Measurements from ENCODE around the gene MAGEH1.
"Not testable (repeated sequence)": the region's sequence is repeated elsewhere in the genome, so short reads cannot be mapped to it uniquely, and the experiment has no call there.

Gene MAGEH1, protein sequence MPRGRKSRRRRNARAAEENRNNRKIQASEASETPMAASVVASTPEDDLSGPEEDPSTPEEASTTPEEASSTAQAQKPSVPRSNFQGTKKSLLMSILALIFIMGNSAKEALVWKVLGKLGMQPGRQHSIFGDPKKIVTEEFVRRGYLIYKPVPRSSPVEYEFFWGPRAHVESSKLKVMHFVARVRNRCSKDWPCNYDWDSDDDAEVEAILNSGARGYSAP

DNA sequence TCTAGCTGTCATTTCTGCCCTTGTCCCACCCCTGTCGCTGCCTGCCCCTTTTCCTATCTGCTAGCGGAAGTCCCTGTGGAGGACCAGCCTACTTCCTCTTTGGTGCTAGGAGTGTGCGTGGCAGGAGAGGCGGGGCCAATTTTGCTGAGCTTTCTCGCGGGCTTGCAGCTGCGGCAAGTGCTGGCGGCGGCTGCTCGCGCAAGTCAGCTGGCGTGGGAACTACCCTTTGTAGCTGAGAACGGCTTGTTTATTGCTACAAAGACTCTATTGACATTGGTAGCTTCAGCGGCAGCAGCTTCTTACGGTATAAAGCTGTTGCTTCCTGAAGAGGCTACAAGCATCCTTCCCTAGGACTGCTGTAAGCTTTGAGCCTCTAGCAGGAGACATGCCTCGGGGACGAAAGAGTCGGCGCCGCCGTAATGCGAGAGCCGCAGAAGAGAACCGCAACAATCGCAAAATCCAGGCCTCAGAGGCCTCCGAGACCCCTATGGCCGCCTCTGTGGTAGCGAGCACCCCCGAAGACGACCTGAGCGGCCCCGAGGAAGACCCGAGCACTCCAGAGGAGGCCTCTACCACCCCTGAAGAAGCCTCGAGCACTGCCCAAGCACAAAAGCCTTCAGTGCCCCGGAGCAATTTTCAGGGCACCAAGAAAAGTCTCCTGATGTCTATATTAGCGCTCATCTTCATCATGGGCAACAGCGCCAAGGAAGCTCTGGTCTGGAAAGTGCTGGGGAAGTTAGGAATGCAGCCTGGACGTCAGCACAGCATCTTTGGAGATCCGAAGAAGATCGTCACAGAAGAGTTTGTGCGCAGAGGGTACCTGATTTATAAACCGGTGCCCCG, at the start of gene MAGEH1:
Gene MAGEH1 (plus strand): TSS at position 138 of the 843 bp plus-strand sequence. CDS start 248 bp downstream, at position 386.
- DNase-seq (ENCODE audit: low spot score): peak; percentile 81

DNA sequence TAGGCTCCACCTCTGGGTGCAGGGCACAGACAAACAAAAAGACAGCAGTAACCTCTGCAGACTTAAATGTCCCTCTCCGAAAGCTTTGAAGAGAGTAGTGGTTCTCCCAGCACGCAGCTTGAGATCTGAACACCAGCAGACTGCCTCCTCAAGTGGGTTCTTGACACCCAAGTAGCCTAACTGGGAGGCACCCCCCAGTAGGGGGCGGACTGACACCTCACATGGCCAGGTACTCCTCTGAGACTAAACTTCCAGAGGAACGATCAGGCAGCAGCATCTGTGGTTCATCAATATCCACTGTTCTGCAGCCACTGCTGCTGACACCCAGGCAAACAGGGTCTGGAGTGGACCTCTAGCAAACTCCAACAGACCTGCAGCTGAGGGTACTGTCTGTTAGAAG, 24.8 kb upstream of the MAGEH1 start:
- DNase-seq (ENCODE audit: low spot score): not testable (repeated sequence)

DNA sequence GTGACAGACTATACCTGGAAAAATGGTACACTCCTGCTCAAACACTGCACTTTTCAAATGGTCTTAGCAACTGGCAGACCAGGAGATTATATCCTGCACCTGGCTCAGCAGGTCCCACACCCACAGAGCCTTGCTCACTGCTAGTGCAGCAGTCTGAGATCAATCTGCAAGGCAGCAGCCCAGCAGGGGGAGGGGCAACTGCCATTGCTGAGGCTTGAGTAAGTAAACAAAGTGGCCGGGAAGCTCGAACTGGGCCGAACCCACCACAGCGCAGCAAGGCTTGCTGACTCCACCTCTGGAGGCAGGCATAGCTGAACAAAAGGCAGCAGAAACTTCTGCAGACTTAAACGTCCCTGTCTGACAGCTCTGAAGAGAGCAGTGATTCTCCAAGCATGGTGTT, 8.5 kb upstream of the MAGEH1 start:
- not testable (repeated sequence) for DNase-seq (ENCODE audit: low spot score)

DNA sequence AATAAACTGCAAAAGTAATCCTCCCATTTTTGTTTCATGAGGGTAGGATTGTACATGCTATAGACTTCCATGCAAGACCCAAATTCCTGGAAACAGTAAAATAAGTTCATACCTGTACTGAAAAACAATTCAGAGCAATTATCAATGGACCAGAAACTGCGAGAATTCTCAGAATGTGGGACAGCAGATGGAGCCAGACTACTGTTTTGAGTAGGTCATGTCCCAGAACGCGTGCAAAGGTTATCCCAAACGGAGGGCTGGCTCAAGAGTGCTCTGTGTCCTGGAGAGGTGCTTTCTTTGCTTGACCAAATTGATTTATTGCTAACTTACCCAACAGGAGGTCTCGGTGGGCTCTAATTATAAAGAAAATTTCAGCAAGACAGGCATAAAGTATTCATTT, 1.7 kb upstream of the MAGEH1 start:
- peak; percentile 6 for DNase-seq (ENCODE audit: low spot score)

DNA sequence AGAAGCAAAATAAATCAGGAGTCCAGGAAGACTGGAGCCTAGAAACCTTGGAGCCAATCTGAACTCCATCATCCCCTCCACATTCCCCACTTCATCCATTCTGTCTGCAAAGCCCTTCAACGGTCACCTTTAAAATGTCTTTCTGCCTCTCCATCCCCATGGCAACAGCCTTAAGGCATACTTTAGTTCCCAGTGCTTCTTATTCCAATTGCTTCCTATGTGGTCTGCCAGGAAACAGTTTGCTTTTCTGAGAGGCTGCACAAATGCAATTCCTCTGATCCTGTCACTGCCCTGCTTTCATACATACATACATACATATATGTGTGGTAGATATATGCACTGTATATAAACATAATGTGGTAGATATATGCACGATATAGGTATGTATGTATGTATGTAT, 786 bp upstream of the MAGEH1 start:
- DNase-seq (ENCODE audit: low spot score): no peak

DNA sequence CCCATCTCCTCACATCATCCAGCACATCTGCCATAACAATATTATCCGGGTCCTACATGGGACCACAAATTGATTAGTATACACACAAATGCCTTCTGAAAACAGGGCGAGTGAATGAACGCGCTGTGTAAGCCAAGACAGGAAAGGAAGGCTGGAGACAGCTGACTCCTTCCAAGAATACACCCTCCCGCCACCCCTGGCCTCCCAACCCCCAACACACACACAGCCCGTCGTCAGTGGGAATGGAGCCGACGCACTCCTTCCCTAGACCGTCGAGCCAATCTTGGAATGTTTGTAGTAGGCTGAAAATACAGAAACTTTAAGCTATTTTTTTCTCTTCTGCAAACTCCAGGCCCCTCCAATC, 319 bp upstream of the MAGEH1 start:
- DNase-seq (ENCODE audit: low spot score): no peak

DNA sequence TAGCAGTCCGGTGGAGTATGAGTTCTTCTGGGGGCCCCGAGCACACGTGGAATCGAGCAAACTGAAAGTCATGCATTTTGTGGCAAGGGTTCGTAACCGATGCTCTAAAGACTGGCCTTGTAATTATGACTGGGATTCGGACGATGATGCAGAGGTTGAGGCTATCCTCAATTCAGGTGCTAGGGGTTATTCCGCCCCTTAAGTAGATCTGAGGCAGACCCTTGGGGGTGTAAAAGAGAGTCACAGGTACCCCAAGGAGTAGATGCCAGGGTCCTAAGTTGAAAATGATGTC, 852 bp downstream of the MAGEH1 start:
- no peak for DNase-seq (ENCODE audit: low spot score)

DNA sequence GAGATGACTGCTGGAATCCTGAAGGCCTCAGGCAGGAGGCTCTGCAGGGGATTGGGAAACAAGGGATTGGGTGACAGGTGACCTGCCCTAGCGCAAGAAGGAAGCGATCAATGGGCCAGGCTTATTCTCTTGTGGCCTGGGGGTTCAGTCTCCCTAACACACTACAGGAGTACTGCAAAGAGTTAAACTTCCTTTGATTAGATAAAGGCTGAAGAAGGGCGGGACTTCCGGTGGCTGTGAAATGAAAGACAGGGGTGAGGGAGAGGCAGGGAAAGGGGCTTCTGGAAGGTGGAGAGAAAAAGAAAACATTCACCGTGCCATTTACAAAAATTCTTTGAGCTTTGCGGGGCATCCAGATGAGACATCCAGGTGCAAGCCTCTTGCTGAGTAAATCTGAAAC, 3.8 kb downstream of the MAGEH1 start:
- DNase-seq (ENCODE audit: low spot score): not testable (repeated sequence)

DNA sequence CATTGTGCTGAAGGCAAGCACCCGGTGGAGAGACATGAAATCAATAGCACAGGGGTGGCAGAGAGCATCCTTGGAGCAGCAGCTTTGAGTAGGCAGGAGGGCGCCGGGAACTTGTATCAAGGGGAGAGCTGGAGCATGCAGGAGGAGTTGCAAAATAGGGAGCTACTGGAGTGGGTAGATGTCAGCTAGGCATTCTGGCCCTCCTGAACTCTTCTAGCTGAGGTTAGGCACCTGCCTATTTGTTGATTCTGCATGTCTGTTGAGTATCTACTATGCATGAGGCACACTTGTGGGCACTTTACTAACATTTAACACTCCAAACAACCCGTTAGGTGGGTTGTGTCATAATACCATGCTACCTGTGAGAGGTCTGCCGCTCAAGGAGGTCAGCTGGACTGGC, 7.5 kb downstream of the MAGEH1 start:
- DNase-seq (ENCODE audit: low spot score): not testable (repeated sequence)

DNA sequence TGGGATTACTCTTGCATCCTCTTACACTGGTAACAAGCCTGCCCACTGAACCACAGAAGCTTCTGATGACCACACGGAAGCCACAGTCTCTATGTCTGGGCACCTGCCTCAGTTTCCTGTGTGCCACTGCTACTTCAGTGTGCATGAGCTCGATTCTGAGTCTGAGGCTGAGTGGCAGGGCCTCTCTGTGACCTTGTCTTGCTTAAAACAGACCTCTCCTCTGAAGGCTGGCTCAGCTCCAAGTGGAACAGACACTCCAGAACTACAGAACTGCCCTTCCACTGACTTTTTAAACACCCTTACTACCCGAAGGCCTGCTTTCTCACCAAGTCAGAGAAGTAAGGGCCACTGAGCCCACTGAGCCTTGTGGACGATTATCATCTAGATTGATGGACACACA, 8.0 kb downstream of the MAGEH1 start:
- DNase-seq (ENCODE audit: low spot score): not testable (repeated sequence)

DNA sequence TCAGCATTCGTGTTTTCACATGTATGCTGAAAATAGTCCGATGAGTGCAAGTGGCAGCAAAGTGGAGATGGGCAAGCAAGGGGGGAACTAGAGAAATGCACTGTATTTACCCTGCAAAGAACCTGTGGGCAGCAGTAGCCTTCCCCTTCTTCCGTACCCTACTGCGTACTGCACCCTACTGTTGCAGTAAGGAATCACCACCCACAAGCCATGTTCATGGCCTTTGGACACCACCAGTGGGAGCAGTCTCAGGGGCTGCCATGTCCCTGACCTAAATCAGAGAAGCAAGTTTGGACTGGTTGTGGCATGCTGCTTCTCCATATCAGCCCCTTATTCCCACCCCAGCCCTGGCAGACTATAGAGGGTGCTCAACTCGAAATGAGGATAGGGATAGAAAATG, 12.1 kb downstream of the MAGEH1 start:
- DNase-seq (ENCODE audit: low spot score): not testable (repeated sequence)

DNA sequence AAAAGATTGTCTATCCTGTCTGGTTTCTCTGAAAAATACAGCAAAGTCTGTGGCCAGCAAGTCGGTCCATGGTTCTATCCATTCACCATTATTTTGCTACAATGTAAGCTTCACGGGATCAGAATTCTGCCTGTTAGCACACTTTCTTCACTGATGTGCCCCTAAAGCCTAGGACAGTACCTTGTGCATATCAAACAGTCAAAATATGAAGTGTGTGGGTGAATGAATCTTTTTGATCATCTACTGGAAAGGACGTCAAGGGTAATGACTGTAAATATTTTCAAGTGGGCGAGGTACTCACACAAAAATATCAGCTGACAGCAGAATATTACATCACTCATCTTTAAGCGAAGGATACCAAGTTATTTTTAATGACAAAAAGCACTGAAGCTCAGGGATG, 13.2 kb downstream of the MAGEH1 start:
- not testable (repeated sequence) for DNase-seq (ENCODE audit: low spot score)

DNA sequence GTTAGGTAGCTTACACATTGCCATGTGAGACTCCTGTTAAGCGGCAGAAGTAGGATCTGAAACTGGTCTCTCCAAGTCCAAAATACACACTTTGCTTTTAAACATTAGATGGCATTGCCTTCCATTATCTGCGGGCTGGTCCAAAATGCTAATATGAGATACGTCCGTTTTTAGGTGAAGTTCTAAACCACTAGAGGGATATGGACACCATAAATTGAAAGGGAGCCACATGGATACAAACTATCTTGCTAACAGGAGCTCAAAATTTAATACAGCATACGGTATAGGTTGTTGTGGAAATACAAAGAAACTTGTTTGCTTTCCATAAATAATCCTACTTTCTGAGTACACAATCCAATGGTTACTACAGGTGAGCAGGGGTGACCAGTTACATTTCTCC, 13.9 kb downstream of the MAGEH1 start:
- not testable (repeated sequence) for DNase-seq (ENCODE audit: low spot score)

DNA sequence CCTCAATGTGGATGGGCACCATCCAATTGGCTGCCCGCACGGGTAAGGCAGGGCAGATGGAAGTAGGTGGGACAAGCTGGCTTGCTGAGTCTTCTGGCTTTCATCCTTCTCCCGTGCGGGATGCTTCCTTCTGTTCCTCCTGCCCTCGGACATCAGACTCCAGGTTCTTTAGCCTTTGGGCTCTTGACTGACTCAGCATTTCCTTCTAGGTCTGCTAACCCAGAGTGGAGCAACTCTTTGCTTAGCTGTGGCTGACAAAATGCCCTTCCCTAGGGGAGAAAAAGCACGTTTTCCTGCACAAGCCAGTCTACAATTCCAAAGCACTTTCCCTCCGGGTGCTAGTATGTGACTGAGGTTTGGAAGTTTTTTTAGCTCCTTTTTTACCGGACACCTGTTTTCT, 28.0 kb downstream of the MAGEH1 start:
- not testable (repeated sequence) for DNase-seq (ENCODE audit: low spot score)

DNA sequence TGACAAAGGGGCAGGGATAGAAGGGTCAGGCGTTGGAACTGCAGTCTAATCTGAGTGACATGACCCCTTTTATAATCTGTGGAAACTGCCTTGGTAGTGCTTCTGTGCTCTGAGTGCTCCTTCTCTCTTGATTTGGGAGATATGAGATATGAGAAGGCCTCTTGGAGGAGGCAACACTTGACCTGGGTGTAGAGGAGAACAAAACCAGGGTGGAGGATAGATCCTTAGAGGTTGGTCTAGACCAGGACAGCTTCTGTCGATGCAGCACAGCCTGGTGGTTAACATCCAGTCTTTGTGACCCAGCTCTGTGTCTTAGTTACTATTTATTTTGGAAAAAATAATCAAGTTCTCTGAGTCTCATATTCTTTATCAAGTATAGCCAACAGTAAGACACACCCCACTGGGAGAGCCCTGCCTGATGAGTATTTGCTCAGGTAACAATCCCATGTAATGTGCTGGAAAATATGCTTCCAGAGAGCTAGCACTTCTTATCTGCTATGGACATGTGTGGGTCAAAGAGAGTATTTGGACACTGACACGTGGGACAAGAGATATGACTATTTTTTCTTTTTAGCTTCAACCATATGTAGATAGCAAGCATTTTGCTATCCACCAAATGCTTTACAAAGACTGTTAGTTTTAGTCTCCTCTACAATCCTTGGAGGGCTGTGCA, 28.6 kb downstream of the MAGEH1 start:
- DNase-seq (ENCODE audit: low spot score): no peak

DNA sequence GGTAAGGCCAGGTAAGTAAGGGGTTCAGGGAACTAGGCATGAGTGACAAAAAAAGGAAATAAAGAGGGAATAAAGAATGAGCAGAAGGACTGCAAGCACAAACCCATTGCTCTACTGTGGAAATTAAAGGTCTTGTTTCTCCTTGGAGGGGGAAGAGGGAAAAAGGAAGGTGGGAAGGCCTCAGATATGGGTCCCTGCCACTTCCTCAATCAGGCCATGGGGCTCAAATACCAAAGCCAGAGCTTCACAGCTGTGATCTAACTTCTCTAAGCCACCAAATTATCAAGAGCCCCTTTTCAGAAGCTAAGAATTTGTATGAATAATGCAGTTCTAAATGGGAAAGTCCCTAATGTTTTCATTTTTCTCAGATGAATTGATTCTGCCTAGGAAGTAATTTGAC, 33.0 kb downstream of the MAGEH1 start:
- no peak for DNase-seq (ENCODE audit: low spot score)

DNA sequence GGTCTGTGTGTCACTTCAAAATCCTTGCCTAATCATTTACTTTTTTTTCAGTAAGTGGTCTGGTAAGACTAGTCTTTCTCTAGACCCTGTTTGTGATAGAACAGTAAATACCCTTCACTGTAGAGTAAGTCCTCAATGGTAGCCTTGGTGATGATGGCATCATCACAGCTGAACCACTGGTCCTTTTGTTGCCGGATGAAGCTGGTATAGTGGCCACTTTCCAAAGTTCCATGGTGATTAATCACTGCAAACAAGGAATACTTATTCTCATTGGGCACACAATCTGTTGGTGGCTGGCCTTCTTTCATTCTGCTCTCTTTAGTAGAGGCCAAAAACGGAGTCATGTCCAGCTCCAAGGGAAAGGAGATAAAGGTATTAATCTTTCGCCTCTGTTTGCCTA, 34.8 kb downstream of the MAGEH1 start:
- DNase-seq (ENCODE audit: low spot score): peak; percentile 6

DNA sequence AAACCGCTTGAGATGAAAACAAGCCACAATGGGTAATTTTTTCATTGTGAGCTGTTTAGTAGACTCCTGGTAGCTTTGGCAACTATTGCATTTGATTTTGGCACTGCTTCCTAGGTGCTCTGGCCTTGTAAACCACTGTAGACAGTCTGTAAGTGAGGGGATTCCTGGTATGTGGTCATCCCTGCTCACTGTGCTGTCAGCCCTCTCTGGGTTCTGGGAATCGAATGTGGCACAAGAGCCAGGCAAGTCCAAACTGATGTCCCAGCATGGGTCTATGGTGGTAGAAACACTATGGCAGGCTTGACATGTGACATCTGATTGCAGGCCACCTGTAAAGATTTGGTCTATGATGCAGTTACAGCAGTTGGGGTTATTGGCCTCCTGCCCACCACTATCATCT, 35.2 kb downstream of the MAGEH1 start:
- no peak for DNase-seq (ENCODE audit: low spot score)

DNA sequence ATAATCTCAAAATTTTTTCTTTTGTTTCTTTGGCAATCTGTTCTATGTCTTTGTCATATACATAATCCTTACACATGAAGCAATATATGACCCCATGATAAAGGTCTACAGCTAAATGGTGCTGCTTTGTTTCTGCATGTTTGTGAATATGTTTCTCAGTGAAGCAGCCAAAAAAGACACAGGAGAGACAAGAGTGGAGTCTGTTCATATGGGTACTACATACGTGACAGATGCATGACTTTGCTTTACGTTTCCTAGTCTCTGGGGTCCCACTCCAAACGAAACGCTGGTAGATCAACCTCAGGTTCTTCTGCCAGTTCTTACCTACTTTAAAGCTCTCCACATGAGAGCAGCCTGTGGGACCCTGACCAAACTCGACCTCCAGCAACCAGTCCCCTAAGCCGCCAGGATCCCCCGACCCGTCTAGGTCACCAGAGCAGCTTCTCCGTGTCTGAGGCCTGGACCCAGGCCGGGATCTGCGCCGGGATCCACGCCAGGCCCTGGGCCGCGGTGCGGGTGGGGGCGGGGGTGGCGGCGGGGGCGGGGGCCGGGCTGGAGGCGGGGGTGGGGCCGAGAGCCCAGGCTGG, 36.2 kb downstream of the MAGEH1 start:
- peak; percentile 12 for DNase-seq (ENCODE audit: low spot score)

DNA sequence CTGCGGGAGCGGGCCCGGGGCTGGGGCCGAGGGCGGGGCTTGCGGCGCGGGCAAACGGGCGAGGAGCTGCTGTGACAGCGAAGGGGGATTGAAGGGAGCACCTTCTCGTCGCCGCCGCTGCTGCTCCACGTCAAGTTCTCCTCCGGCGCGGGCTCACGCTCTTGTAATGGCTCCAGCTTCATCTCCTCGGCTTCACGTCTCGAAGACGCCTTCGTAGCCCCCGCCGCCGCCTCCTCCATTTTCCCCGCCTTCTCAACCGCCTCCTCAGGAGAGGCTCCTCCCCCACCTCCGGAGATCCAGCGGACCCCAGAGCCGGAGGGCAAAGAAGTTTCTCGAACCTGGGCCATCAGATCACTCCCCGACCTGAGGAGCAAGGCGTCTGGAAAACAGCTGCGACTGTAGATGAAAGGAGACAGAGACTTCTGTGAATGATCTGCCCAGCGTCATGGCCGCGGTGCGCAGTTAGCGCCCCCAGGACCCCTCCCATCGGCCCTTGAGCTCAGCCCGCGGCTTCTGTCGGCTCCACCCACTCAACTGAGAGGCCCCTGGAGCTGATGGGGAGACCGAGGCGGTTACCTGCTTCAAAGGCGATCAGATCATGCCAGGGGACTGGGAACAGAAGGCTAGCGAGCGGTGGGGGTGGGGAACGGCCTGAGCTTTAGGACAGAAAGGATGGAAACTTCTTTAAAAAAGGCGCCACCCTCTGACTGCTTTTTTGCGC, 36.8 kb downstream of the MAGEH1 start:
- DNase-seq (ENCODE audit: low spot score): peak; percentile 19

DNA sequence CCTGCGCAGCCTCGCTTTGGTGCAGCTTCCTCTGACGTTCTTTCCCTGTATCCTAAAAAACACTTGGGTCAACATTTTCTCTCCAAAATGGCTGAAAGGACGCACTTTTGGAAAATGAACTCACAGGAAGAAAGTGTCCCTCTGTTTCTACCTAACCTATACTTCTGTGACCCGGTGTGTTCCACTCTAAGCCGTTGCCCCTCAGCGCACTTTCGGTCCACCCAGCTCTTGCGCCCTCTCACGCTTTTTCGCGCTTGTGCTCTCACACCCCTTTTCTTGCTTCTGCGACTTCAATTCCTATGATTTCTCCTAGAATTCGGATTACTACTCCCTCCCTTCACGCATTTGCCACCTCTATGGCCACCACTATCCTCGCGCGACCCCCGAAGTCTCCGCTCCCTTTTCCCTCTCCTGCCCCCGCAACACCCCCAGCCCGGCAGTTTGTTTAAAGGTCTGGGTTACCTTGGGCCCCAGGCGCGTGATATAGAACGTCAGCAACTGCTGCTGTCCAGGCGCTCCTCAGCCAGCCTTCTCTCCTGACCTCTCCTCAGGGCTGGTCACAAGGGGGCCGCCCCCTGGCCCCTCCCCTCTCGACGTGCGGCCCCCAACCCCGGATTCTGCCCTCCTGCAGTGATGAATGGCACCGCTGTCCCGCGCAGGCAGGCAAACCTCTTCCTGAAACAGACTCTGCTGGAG, 37.5 kb downstream of the MAGEH1 start, which contains the start of gene USP51:
Gene USP51 (minus strand): TSS at position 535 of the 696 bp plus-strand sequence. CDS start 909 bp downstream, outside the sequence.
- DNase-seq (ENCODE audit: low spot score): peak; percentile 46

Data from AG08395 (cell line).